Loucy (cell line): ENCODE data around the gene SLC15A1.

Experiments used
- CTCF ChIP-seq: fragments of 200-600 bp; sonication (generic); conservative IDR thresholded peaks from 2 replicates; pipeline ENCODE4 v1.5.1; 2014; ENCODE audit warnings: mild to moderate bottlenecking, antibody characterized with exemption, low read length
- EZH2phosphoT487 ChIP-seq: fragments of 200-600 bp; IDR thresholded peaks from 2 replicates; pipeline ENCODE4 v1.6.1; 2018; ENCODE audit warnings: antibody characterized with exemption, mild to moderate bottlenecking, moderate library complexity, borderline replicate concordance

- no peak for TF ChIP-seq CTCF
- TF ChIP-seq EZH2phosphoT487 = no peak
Observed at GRCh38 chr13:98657506-98658085, 94.9 kb downstream of the SLC15A1 start.
